A673 (cell line): ENCODE data around the gene DUOXA1. TPM values are rescaled to one million over a fixed set of nuclear protein-coding genes. Genes with fewer than 3 reads are reported as not detected.

ENCODE experiments used
- BruUV-seq: library from RNA; stranded (reverse); fragments of 400-500 nt; replicated peaks from 2 replicates; lab custom pipeline; 2021; lab: Mats Ljungman, UMichigan
- CTCF ChIA-PET: fragments of 300-600 bp; sonication (Branson Sonifier 250); formaldehyde crosslinking; loops from one replicate; lab custom pipeline; 2022; ENCODE audit warnings: antibody characterized with exemption; lab: Charles Lee
- POLR2A ChIA-PET: fragments of 300-600 bp; sonication (Branson Sonifier 250); formaldehyde crosslinking; loops from one replicate; lab custom pipeline; 2022; ENCODE audit warnings: antibody characterized with exemption; ENCODE audit not compliant: low non-redundant PET; lab: Charles Lee
- DNase-seq: peaks from one replicate; pipeline ENCODE4 v3.0.0-alpha.2; 2015; ENCODE audit warnings: low spot score
- H3K27ac ChIP-seq: fragments of 200-600 bp; sonication (generic); 2 replicates; pipeline ENCODE4 v1.5.1; 2016; ENCODE audit warnings: mixed run types, low read depth, mild to moderate bottlenecking, mixed read lengths, antibody characterized with exemption, low read length; ENCODE audit not compliant: poor library complexity, severe bottlenecking
- H3K27me3 ChIP-seq: fragments of 200-600 bp; sonication (generic); replicated peaks from 2 replicates; pipeline ENCODE4 v1.6.1; 2017; ENCODE audit warnings: mixed run types, low read depth, mild to moderate bottlenecking, mixed read lengths, antibody characterized with exemption, low read length; ENCODE audit not compliant: insufficient read depth, poor library complexity
- H3K36me3 ChIP-seq: fragments of 200-600 bp; sonication (generic); 2 replicates; pipeline ENCODE4 v1.6.1; 2016; ENCODE audit warnings: mixed run types, mild to moderate bottlenecking, mixed read lengths, antibody characterized with exemption, low read length; ENCODE audit not compliant: insufficient read depth, poor library complexity, severe bottlenecking
- H3K4me1 ChIP-seq: fragments of 200-600 bp; sonication (generic); 2 replicates; pipeline ENCODE4 v1.6.1; 2017; ENCODE audit warnings: mixed run types, mild to moderate bottlenecking, mixed read lengths, antibody characterized with exemption, low read length; ENCODE audit not compliant: insufficient read depth, poor library complexity, severe bottlenecking
- H3K4me3 ChIP-seq: fragments of 200-600 bp; sonication (generic); 2 replicates; pipeline ENCODE4 v1.5.1; 2016; ENCODE audit warnings: low read depth, mixed run types, mild to moderate bottlenecking, mixed read lengths, low read length; ENCODE audit not compliant: poor library complexity, severe bottlenecking
- H3K9me3 ChIP-seq: fragments of 200-600 bp; sonication (generic); 2 replicates; pipeline ENCODE4 v1.6.1; 2016; ENCODE audit warnings: mixed run types, low read depth, mild to moderate bottlenecking, mixed read lengths, antibody characterized with exemption, low read length; ENCODE audit not compliant: poor library complexity, severe bottlenecking
- CTCF ChIP-seq: fragments of 300-800, 200-600 bp; sonication (generic); conservative IDR thresholded peaks from 2 replicates; pipeline ENCODE4 v1.5.1; 2017; ENCODE audit warnings: low read depth, mild to moderate bottlenecking, antibody characterized with exemption, low read length, moderate library complexity, mixed read lengths
- EZH2 ChIP-seq: fragments of 200-600 bp; sonication (generic); IDR thresholded peaks from 2 replicates; pipeline ENCODE4 v1.6.1; 2017; ENCODE audit warnings: borderline replicate concordance, low read depth, mild to moderate bottlenecking, mixed read lengths, antibody characterized with exemption, low read length; ENCODE audit not compliant: poor library complexity, severe bottlenecking
- intact Hi-C: fragments of 100-400 bp; cut with micrococcal nuclease; formaldehyde crosslinking; loops from one replicate; pipeline ENCODE4 v1.10.0; 2022; ENCODE audit not compliant: unreplicated experiment
- total RNA-seq: library from RNA; stranded (reverse); gene quantifications from 2 replicates; pipeline ENCODE4 v1.2.3, GENCODE V29; 2021

Gene DUOXA1
- total RNA-seq, 1 experiment from 2014 or later, result 0.95 TPM

GRCh38 chr15:45143056-45143455 is 13.4 kb upstream of the DUOXA1 start:
- H3K27ac ChIP-seq, result no peak overlapping the region
- H3K9me3 ChIP-seq, result no peaks in the 10 kb centered on the region
- TF ChIP-seq EZH2, result no peak
- no peak for TF ChIP-seq CTCF
- ChIA-PET POLR2A (no interaction called here), CTCF (interaction anchor here (1.5 kb wide), 1 partner anchor 25 kb away, joined by 4 read pairs; no protein-coding TSS in a partner anchor)
- no peaks in the 10 kb centered on the region for H3K27me3 ChIP-seq
- no peak overlapping the region for H3K4me3 ChIP-seq
- intact Hi-C loops, result no loop called here
- no peaks in the 10 kb centered on the region for H3K4me1 ChIP-seq
- DNase-seq, result no peak
- no peaks in the 10 kb centered on the region for H3K36me3 ChIP-seq
- BruUV-seq, result no TSS peak

- CTCF ChIA-PET, result no interaction called here
- TF ChIP-seq CTCF (no peak), EZH2 (no peak)
- BruUV-seq, result no TSS peak
These were observed 11.7 kb upstream of the DUOXA1 start for GRCh38 chr15:45141386-45141785.

GRCh38 chr15:45140557-45141250 is 11.0 kb upstream of the DUOXA1 start:
- Histone ChIP-seq H3K4me1 (no peaks in the 10 kb centered on the region), H3K27me3 (no peaks in the 10 kb centered on the region), H3K9me3 (no peaks in the 10 kb centered on the region), H3K4me3 (no peak overlapping the region), H3K27ac (no peak overlapping the region), H3K36me3 (no peaks in the 10 kb centered on the region)
- ChIA-PET CTCF (interaction anchor here (0.5 kb wide), 1 partner anchor 548 kb away, joined by 3 read pairs; no protein-coding TSS in a partner anchor), POLR2A (no interaction called here)
- DNase-seq, result no peak
- TF ChIP-seq EZH2, result no peak
- TF ChIP-seq CTCF, result no peak
- intact Hi-C loops, result no loop called here
- BruUV-seq, result no TSS peak

More at GRCh38 chr15:45141386-45141785, 11.7 kb upstream of the DUOXA1 start:
- Histone ChIP-seq H3K9me3 (no peaks in the 10 kb centered on the region), H3K36me3 (no peaks in the 10 kb centered on the region), H3K27ac (no peak overlapping the region), H3K27me3 (no peaks in the 10 kb centered on the region), H3K4me3 (no peak overlapping the region), H3K4me1 (no peaks in the 10 kb centered on the region)
- DNase-seq, result no peak
- intact Hi-C loops, result no loop called here
- POLR2A ChIA-PET, result no interaction called here
